GM19463 (cell line): ENCODE results near the gene EFEMP2.
"Not testable (repeated sequence)": the region's sequence is repeated elsewhere in the genome, so short reads cannot be mapped to it uniquely, and the experiment has no call there.

Source experiments
- ATAC-seq: cut with Tn5 transposase; IDR thresholded peaks from one replicate; pipeline ENCODE4 v1.9.1; 2021; ENCODE audit warnings: mild to moderate bottlenecking, moderate library complexity; ENCODE audit not compliant: unreplicated experiment

Gene EFEMP2

GRCh38 chr11:65856689-65857499 lies 15.7 kb downstream of the EFEMP2 start:
- ATAC-seq: peak; percentile 20

GRCh38 chr11:65855927-65856363 lies 16.7 kb downstream of the EFEMP2 start:
- no peak for ATAC-seq

- ATAC-seq: no peak
These were observed 17.5 kb downstream of the EFEMP2 start for GRCh38 chr11:65854852-65855837.

GRCh38 chr11:65854161-65854592 lies 18.4 kb downstream of the EFEMP2 start:
- ATAC-seq: no peak

- ATAC-seq: no peak
These were observed 19.2 kb downstream of the EFEMP2 start for GRCh38 chr11:65853246-65853979.

GRCh38 chr11:65852508-65853245 lies 19.9 kb downstream of the EFEMP2 start:
- ATAC-seq: no peak

GRCh38 chr11:65851811-65852507 lies 20.6 kb downstream of the EFEMP2 start:
- ATAC-seq: no peak

GRCh38 chr11:65851083-65851579 lies 21.5 kb downstream of the EFEMP2 start:
- ATAC-seq: no peak

- no peak for ATAC-seq
These were observed 22.1 kb downstream of the EFEMP2 start for GRCh38 chr11:65850217-65851082.

- ATAC-seq: no peak
These were observed 22.8 kb downstream of the EFEMP2 start for GRCh38 chr11:65849771-65850216.

- ATAC-seq: no peak
These were observed 23.2 kb downstream of the EFEMP2 start for GRCh38 chr11:65849366-65849765.

- not testable (repeated sequence) for ATAC-seq
These were observed 23.9 kb downstream of the EFEMP2 start for GRCh38 chr11:65848693-65849092.

- no peak for ATAC-seq
These were observed 24.9 kb downstream of the EFEMP2 start for GRCh38 chr11:65847746-65848145.

GRCh38 chr11:65844231-65844872 lies 28.2 kb downstream of the EFEMP2 start:
- no peak for ATAC-seq

- ATAC-seq: no peak
These were observed 28.8 kb downstream of the EFEMP2 start for GRCh38 chr11:65843811-65844210.

GRCh38 chr11:65842144-65842543 lies 30.5 kb downstream of the EFEMP2 start:
- ATAC-seq: no peak

- ATAC-seq: no peak
These were observed 38.4 kb downstream of the EFEMP2 start for GRCh38 chr11:65834202-65834601.
